SK-N-SH (cell line): ENCODE data around the gene SLAMF7. TPM values are rescaled to one million over a fixed set of nuclear protein-coding genes. Genes with fewer than 3 reads are reported as not detected.

Source experiments
- CTCF ChIA-PET: fragments of 300-600, 350-600 bp; formaldehyde crosslinking; extraction: SDS; loops from one replicate; lab custom pipeline; 2021; lab: Yijun Ruan, JAX
- POLR2A ChIA-PET: fragments of 350-600 bp; sonication (Branson Sonifier 250); formaldehyde crosslinking; extraction: SDS; loops from one replicate; lab custom pipeline; 2020; ENCODE audit warnings: antibody characterized with exemption, inconsistent platforms; lab: Yijun Ruan, JAX
- DNase-seq: peaks from one replicate; pipeline ENCODE4 v3.0.0; 2012
- H2AFZ ChIP-seq: fragments of 200-600 bp; sonication (generic); 2 replicates; pipeline ENCODE4 v1.8.1; 2016; ENCODE audit warnings: antibody characterized with exemption, mild to moderate bottlenecking, low read depth
- H3F3A ChIP-seq: fragments of 200-600 bp; sonication (generic); replicated peaks from 2 replicates; pipeline ENCODE3; 2016; ENCODE audit warnings: antibody characterized with exemption, mild to moderate bottlenecking; ENCODE audit not compliant: insufficient read depth
- H3K27ac ChIP-seq, 2 experiments: fragments of 200-500 bp in 1 of 2; fragments of 200-600 bp in 1 of 2; sonication (Bioruptor generic) in 1 of 2; sonication (generic), shearing (Covaris generic) in 1 of 2; 2 replicates each; pipeline versions ENCODE4 v1.5.1 to v1.6.1; 2014 to 2016; ENCODE audit warnings: low read depth in 2 of 2, inconsistent platforms in 1 of 2, low read length in 1 of 2, mild to moderate bottlenecking in 1 of 2, mixed read lengths in 1 of 2
- H3K27me3 ChIP-seq: fragments of 200-600 bp; sonication (generic), shearing (Covaris generic); 2 replicates; pipeline ENCODE4 v1.6.1; 2016; ENCODE audit warnings: mixed run types; ENCODE audit not compliant: insufficient read depth
- H3K36me3 ChIP-seq, 2 experiments: fragments of 200-500 bp in 1 of 2; fragments of 200-600 bp in 1 of 2; sonication (Bioruptor generic) in 1 of 2; sonication (generic) in 1 of 2; replicated peaks in 1 of 2; 2 replicates each; pipeline versions ENCODE3 to v1.5.1; 2014 to 2016; ENCODE audit warnings: low read length in 1 of 2, mild to moderate bottlenecking in 1 of 2; ENCODE audit not compliant: insufficient read depth in 2 of 2, control insufficient read depth in 1 of 2
- H3K4me1 ChIP-seq, 2 experiments: fragments of 200-500 bp in 1 of 2; fragments of 200-600 bp in 1 of 2; sonication (Bioruptor generic) in 1 of 2; sonication (generic), shearing (Covaris generic) in 1 of 2; 2 replicates each; pipeline versions ENCODE4 v1.5.1 to v1.6.1; 2014 to 2016; ENCODE audit warnings: low read depth in 1 of 2, low read length in 1 of 2, mixed run types in 1 of 2; ENCODE audit not compliant: insufficient read depth in 2 of 2, control insufficient read depth in 1 of 2
- H3K4me2 ChIP-seq: fragments of 200-600 bp; sonication (generic), shearing (Covaris generic); 2 replicates; pipeline ENCODE4 v1.6.1; 2017; ENCODE audit warnings: mixed run types
- H3K4me3 ChIP-seq, 2 experiments: fragments of 200-500 bp in 1 of 2; fragments of 200-600 bp in 1 of 2; sonication (Bioruptor generic) in 1 of 2; sonication (generic), shearing (Covaris generic) in 1 of 2; 2 replicates each; pipeline versions ENCODE4 v1.5.1 to v1.8.1; 2014 to 2016; ENCODE audit warnings: low read depth in 2 of 2, inconsistent platforms in 1 of 2, low read length in 1 of 2, mild to moderate bottlenecking in 1 of 2, mixed read lengths in 1 of 2, moderate library complexity in 1 of 2
- H3K79me2 ChIP-seq: fragments of 200-600 bp; sonication (generic); 2 replicates; pipeline ENCODE4 v1.8.1; 2017; ENCODE audit warnings: mild to moderate bottlenecking; ENCODE audit not compliant: insufficient read depth
- H3K9ac ChIP-seq: fragments of 200-600 bp; sonication (generic); 2 replicates; pipeline ENCODE4 v1.6.1; 2017; ENCODE audit warnings: mixed run types
- H3K9me2 ChIP-seq: fragments of 200-600 bp; sonication (generic); 2 replicates; pipeline ENCODE4 v1.6.1; 2017; ENCODE audit warnings: mixed run types
- H3K9me3 ChIP-seq: fragments of 200-600 bp; sonication (generic); 2 replicates; pipeline ENCODE4 v1.6.1; 2017; ENCODE audit warnings: mixed run types, mild to moderate bottlenecking, moderate library complexity
- H4K20me1 ChIP-seq: fragments of 200-600 bp; sonication (generic); 2 replicates; pipeline ENCODE4 v1.6.1; 2017; ENCODE audit warnings: mild to moderate bottlenecking, mixed run types; ENCODE audit not compliant: insufficient read depth
- CHD2 ChIP-seq: fragments of 150-350 bp; IDR thresholded peaks from 2 replicates; pipeline ENCODE4 v1.6.1; 2018; ENCODE audit warnings: low read length; ENCODE audit not compliant: partially characterized antibody
- CTCF ChIP-seq: fragments of 200-600 bp; sonication (generic); IDR thresholded peaks from 2 replicates; pipeline ENCODE4 v1.6.1; 2017; ENCODE audit warnings: antibody characterized with exemption, mild to moderate bottlenecking, moderate library complexity
- ELF1 ChIP-seq: IDR thresholded peaks from 2 replicates; pipeline ENCODE4 v1.4.0; 2012
- EP300 ChIP-seq, 2 experiments: IDR thresholded peaks; 2 replicates each; pipeline versions ENCODE4 v1.4.0 to v1.6.1; 2012; ENCODE audit warnings: borderline replicate concordance in 1 of 2, low read depth in 1 of 2, low read length in 1 of 2
- EZH2phosphoT487 ChIP-seq: fragments of 200-600 bp; sonication (generic); IDR thresholded peaks from 2 replicates; pipeline ENCODE4 v1.6.1; 2017; ENCODE audit warnings: low read depth, mixed run types, mild to moderate bottlenecking, antibody characterized with exemption, moderate library complexity, borderline replicate concordance
- FOXJ3 ChIP-seq: sonication (generic); formaldehyde crosslinking; IDR thresholded peaks from 2 replicates; pipeline ENCODE4 v1.5.1; 2020; ENCODE audit warnings: mild to moderate bottlenecking, missing genetic modification reagents
- JUND ChIP-seq: IDR thresholded peaks from 2 replicates; pipeline ENCODE4 v1.4.0; 2012
- NFIC ChIP-seq: IDR thresholded peaks from 2 replicates; pipeline ENCODE4 v1.4.0; 2012; ENCODE audit warnings: borderline replicate concordance
- REST ChIP-seq: IDR thresholded peaks from 2 replicates; pipeline ENCODE4 v1.6.1; 2012; ENCODE audit warnings: mild to moderate bottlenecking, low read depth, low read length, moderate library complexity
- RFX5 ChIP-seq: IDR thresholded peaks from 2 replicates; pipeline ENCODE4 v1.6.1; 2012; ENCODE audit warnings: mild to moderate bottlenecking, improper control_type of control experiment, low read length
- RXRA ChIP-seq: IDR thresholded peaks from 2 replicates; pipeline ENCODE4 v1.4.0; 2012; ENCODE audit warnings: low read depth, mild to moderate bottlenecking, borderline replicate concordance
- SMC3 ChIP-seq: IDR thresholded peaks from 2 replicates; pipeline ENCODE4 v1.6.1; 2012; ENCODE audit warnings: low read depth, low read length, improper control_type of control experiment
- USF1 ChIP-seq: IDR thresholded peaks from 2 replicates; pipeline ENCODE4 v1.4.0; 2012; ENCODE audit warnings: low read depth, borderline replicate concordance
- WGBS: methylation state at CpG from one replicate; pipeline ENCODE4 v1.1.6; 2017; ENCODE audit warnings: low lambda C conversion rate; 5-methylcytosine and 5-hydroxymethylcytosine counted together
- polyA plus RNA-seq, 3 experiments: library from polyadenylated mRNA; depleted of rRNA; stranded (reverse); fragments of >200 nt; gene quantifications; 2 replicates each; pipeline ENCODE4 v1.2.3, GENCODE V29; 2012

The SLAMF7 gene
- polyA plus RNA-seq, 1 of the 3 experiments (the other 2 are of a cell fraction): not detected

GRCh38 chr1:160797861-160798273 is 58.8 kb downstream of the SLAMF7 start:
- Histone ChIP-seq H3K4me2 (no peak overlapping the region), H3F3A (no peaks in the 10 kb centered on the region), H3K27ac (no peak overlapping the region), H3K9me2 (no peaks in the 10 kb centered on the region), H3K79me2 (no peaks in the 10 kb centered on the region), H3K36me3 (no peaks in the 10 kb centered on the region), H3K4me3 (no peak overlapping the region), H3K4me1 (no peaks in the 10 kb centered on the region), H4K20me1 (no peaks in the 10 kb centered on the region), H3K9ac (no peak overlapping the region), H3K27me3 (no peaks in the 10 kb centered on the region; the same call in 1 of the 2 replicates), H3K9me3 (no peaks in the 10 kb centered on the region), H2AFZ (no peak overlapping the region)
- TF ChIP-seq ELF1: no peak
- no peak for TF ChIP-seq RXRA
- TF ChIP-seq EP300 (IDR thresholded peaks at IDR 0.05; ENCODE audit: borderline replicate concordance in 1 of 2, low read depth in 1 of 2, low read length in 1 of 2): no peak
- TF ChIP-seq RFX5: no peak
- TF ChIP-seq EZH2phosphoT487: no peak
- no peak for TF ChIP-seq CTCF
- no peak for TF ChIP-seq FOXJ3
- TF ChIP-seq JUND: no peak
- TF ChIP-seq CHD2: no peak
- no peak for TF ChIP-seq REST
- POLR2A ChIA-PET: no interaction called here
- DNase-seq: no peak
- WGBS: 1% methylated on average over 4 of the region's 4 CpGs
- CTCF ChIA-PET: interaction anchor here (1.3 kb wide), 1 partner anchor 20 kb away, joined by 4 read pairs; no protein-coding TSS in a partner anchor

- no peak overlapping the region for H3K27ac ChIP-seq
- no peaks in the 10 kb centered on the region for H3K9me3 ChIP-seq
- no peaks in the 10 kb centered on the region for H3F3A ChIP-seq
- H3K4me1 ChIP-seq: no peaks in the 10 kb centered on the region
- no peaks in the 10 kb centered on the region for H3K9me2 ChIP-seq
- DNase-seq: no peak
- H2AFZ ChIP-seq: no peak overlapping the region
- WGBS: 10% methylated on average over 2 of the region's 2 CpGs
- H4K20me1 ChIP-seq: no peaks in the 10 kb centered on the region
- H3K27me3 ChIP-seq: no peaks in the 10 kb centered on the region; the same call in 1 of the 2 replicates
- ChIA-PET CTCF (interaction anchor here (0.7 to 1.3 kb wide), 2 partner anchors 21 to 43 kb away, joined by 3 to 4 read pairs; no protein-coding TSS in a partner anchor), POLR2A (no interaction called here)
- H3K36me3 ChIP-seq: no peaks in the 10 kb centered on the region
- no peak overlapping the region for H3K9ac ChIP-seq
- no peak overlapping the region for H3K4me3 ChIP-seq
- TF ChIP-seq SMC3 (no peak), REST (no peak), USF1 (no peak), NFIC (no peak)
- H3K4me2 ChIP-seq: no peak overlapping the region
- H3K79me2 ChIP-seq: no peaks in the 10 kb centered on the region
These were observed 59.4 kb downstream of the SLAMF7 start for GRCh38 chr1:160798439-160798838.
